Bone marrow (tissue), 2 donors: ENCODE results near the gene PIAS1.
"Not testable (repeated sequence)": the region's sequence is repeated elsewhere in the genome, so short reads cannot be mapped to it uniquely, and the experiment has no call there.

Experiments used
- DNase-seq, 2 donors: peaks; one replicate each; lab custom pipeline; 2025; lab: John Stamatoyannopoulos, UW

Gene PIAS1

DNA sequence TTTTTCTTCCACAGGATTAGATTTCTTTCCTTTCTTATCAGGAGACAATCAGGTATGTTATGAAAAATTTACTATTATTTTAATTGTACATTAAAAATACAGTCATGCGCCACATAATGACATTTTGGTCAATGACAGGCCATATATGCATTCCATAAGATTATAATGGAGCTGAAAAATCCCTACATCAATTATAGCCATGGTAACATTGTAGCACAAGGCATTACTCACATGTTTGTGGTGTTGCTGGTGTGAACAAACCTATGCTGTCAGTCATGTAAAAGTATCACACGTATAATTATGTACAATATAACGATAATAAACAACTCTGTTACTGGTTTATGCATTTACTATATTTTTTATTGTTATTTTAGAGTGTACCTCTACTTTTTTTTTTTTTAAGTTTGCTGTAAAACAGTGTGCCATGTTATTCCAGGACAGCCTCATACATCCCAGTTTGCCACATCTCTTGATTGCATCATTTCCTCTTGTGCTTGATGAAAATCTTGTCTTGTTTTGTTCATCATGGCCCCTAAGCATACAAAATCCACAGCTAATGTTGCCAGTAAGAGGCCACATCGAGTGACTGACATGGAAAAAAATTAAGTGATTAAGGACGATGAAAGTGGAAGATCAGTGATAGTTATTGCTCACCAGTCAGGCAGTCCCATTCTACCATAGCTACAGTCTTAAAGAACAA lies 129.7 kb downstream of the PIAS1 start:
- no peak for DNase-seq

DNA sequence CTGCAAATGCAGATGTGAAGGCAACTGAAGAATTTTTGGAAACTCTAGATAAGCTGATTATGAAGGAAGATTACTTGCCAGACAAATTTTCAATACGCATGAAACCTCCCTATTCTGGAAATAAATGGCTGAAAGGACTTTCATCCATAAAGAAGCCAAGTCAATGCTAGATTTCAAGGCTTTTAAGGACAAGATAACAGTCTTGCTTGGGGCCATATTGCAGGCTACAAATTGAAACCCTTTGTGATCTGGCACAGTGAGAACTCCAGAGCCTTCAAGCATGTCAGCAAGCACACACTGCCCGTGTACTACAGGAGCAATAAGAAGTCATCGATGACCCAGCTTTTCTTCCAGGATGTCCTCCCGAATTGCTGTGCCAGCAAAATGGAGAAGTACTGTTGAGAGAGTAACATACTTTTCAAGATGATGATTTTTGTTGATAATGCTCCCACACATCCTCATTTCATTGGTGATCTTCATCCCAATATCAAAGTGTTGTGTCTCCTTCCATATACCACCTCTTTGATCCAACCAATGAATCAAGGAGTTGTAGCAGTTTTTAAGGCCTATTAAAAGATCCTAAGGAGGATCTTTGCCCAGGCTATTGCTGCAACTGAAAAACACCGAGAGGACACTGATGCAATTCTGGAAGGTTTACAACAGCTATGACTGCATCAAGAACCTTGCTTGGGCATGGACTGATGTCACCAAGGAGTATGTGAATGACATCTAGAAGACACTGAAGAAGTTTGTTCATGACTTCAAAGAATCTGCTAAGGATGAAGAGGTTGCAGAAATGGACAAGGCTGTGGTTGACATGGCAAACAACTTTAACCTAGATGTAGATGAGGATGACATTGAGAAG lies 130.7 kb downstream of the PIAS1 start:
- no peak for DNase-seq

DNA sequence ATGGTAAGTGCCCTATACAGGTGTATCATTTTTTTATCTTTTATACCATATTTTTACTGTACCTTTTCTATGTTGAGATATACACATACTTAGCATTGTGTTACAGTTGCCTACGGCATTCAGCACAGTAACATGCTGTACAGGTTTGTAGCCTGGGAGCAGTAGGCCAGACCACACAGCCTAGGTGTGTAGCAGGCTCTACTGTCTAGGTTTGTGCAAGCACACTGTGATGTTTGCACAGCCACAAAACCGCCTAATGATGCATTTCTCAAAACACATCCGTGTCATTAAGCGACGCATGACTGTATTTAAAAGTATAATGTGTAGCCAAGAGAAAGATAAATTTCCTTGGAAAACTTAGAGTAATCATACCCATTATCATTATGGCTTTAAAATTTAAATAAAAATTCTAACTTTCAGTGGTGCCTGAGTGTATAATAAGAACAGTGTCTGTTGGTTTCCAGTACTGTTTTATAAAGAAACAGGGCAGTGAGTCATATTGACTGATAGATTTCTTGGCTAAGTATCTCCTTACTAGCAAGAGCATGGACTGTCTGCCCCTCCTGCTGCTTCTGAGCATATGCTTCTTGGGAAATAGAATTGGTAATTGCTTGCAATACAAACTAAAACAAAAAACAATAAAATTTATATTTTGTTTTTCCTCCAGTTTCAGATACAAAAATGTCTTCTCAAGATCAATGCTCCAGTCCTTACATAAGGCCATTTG lies 132.7 kb downstream of the PIAS1 start:
- no peak for DNase-seq

DNA sequence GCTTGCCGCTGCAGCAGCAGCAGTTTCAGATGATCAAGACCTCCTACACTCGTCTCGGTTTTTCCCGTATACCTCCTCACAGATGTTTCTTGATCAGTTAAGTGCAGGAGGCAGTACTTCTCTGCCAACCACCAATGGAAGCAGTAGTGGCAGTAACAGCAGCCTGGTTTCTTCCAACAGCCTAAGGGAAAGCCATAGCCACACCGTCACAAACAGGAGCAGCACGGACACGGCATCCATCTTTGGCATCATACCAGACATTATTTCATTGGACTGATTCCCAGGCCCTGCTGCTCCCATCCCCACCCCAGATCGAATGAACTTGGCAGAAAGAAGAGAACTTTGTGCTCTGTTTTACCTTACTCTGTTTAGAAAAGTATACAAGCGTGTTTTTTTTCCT lies 133.4 kb downstream of the PIAS1 start:
- DNase-seq: no peak

DNA sequence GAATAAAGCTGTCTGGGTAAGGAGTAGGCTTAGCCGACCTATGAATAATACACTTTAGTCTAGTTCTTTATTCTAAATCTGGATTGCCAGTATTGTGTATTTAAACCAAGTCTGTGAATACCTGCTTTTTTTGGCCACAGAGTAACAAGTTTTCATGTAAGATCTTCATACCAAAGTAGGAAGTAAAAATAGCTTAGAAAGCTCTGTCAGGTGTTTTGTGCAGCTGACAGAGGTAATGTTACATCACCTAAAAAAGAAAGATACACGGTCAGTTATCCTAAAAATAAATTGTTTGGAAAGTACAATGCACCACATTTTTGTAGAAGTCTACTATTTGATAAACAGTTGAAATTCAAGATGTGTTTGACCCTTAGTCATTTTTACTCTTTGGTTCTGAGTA lies 134.5 kb downstream of the PIAS1 start:
- DNase-seq: no peak

DNA sequence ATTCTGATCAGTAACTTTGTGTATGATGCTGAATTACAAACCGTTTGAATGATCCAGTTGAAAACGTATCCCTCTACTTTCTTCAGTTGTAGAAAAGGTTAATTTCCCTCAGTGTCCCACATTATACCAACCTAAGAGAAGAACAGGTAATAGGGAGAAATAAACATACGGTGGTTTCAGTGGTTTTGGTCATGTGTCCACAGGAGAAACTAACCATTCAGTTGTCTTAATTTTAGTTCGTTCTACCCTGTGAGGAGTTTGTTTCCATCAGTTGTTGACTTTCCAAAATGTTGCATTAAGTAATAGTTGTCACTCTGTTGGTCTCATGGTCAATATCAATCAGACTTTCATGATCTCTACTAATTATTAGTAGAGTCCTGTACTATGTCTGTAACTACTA lies 135.9 kb downstream of the PIAS1 start:
- no peak for DNase-seq

DNA sequence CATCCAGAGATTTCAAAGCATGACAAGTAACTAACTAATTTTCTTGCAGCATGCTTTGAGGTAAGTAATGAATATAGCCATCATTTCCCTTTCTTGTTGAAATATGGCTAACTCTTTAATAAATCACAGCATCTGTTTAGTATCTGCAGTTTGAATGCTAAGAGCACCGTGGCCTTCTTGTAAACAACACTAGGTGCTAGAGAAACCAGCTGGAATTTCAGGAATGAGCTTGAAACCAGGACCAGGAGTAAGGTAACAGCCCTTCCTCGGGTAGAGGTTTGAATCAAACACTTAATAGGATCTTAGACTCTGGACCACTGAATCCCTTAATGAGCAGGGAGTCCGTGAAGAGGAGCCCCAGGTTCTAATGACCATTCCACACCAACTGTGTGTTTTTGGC lies 137.4 kb downstream of the PIAS1 start:
- no peak for DNase-seq

DNA sequence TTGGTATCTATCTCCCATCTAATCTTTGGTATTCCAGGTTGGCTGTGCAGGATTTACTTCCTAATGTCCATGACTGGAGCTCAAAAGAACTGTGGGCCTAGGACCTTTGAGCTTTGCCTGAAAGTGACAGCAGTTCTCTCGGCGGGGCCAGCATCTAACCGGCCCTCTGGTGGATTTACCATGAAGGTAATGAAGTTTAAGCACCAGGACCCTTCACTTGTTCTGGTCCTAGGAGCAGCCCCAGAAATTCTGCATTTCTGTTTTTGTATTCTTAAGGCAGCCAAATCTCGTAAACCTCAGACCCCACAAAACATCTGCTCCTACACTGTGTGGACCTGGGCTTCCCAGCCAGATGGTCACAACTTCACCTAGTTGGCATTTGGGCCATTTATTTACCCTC lies 138.0 kb downstream of the PIAS1 start:
- DNase-seq: no peak

DNA sequence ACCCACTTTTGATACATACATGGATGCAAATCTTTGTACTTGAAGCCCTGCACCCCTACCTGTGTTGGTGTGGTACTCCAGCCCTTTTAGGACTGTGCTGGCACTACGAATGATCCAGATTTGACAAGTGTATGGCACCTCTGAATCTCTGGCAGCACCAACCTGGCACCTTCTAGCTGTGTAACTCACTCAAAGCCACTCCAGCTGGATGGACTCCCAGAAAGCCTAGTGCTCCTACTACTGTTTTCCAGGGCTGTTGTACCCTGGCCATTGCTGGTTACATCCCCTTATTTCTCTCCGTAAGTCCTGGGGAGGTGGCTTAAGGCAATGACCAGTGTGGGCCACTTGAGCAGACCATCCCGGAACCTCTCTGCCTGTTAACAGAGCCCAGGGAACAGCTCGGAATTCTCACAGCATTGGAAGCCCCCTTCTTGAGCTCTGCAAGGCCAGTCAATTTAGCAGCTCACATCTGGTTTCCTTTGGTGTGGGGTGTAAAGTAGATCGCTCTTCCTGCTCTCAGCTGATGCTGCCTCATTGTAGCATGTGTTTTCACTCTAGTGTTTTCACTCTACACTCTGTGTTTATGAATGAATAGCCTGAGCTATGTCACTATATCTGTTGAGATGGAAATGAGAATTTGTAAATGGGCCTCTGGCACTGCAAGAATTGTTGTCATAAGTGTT lies 138.8 kb downstream of the PIAS1 start:
- DNase-seq: no peak

DNA sequence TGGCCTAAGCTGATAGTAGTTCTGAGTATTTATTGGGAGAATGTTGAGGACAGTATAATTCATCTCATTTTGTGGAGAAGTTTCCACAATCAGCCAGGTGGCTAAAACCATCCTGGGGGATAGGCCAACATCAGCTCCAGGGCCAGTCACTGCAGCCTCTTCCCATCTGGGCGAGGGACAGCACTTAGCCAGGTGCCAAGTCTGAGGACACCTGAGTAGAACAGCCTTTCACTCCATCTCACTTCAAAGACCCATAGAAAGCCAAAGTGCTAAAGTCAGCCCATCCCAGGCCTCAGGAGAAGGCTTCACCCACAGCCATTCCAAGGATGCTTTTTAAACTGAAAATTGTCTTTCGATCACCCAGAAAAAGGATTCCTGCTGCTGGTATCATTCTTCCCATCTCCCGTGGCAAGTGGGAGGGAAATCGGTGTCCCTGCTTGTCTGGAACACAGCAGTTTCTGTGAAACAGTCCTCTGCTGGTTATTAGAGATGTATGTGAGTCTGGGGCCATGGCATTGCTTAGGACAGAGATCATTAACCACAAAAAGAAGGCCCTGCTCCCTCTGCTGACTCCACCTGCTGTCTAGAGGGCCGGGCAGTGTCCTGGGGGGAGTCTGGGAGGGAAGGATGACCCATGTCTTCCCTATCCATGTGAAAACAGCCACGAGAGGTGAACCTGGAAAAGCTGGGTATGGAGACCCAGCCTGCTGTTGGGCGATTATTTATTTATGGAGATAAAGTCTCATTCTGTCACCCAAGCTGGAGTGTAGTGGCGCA lies 141.4 kb downstream of the PIAS1 start:
- DNase-seq: no peak

DNA sequence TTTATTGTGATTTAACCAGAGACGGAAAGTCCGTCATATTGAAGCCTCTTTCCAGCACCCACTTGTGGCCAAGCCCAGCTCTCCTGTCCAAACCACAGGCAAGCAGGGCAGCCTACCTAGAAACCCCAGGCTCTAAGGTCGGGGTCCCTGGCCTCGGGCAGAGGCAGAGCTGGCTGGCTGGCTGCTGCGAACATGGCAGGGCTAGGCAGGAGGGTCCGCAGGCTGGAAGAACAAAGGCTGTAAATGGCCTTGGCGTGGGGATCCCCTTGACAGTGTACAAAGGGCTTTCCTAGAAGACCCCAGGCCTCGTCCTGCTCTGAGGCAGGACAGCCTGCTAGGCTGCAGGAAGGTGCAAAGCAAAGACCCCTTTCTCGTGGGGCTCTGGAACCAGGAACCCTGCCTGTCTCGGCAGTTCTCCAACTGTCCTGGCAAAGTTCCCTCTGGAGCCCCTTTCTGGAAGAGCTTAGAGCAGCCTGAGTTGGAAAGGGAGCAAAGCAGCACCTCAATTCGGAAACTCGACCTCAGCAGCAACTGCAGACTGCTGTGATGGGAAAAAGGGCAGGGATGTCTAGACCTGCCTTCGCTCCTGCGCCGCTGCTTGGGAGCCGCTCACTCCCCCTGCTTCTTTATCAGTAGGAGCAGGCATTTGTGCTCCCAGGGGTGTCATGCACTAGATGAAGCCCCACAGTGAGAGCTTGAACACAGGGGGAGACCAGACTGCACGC lies 142.5 kb downstream of the PIAS1 start:
- DNase-seq: no peak

DNA sequence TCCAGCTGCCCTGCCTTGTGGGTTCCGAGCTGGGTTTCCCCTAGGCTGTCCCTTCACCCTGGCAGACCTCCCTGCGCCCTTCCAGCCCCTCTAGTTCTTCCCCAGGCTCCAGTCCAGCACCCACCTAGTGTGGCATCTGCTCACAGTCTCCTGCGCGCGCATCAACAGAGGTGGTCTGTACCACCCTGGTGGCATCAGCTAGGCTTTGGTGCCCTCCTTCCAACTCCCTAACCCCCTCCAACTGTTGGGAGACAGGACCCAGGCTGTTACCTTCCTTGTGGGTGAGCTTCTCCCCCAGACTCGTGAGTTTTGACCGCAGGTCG lies 143.0 kb downstream of the PIAS1 start:
- no peak for DNase-seq

DNA sequence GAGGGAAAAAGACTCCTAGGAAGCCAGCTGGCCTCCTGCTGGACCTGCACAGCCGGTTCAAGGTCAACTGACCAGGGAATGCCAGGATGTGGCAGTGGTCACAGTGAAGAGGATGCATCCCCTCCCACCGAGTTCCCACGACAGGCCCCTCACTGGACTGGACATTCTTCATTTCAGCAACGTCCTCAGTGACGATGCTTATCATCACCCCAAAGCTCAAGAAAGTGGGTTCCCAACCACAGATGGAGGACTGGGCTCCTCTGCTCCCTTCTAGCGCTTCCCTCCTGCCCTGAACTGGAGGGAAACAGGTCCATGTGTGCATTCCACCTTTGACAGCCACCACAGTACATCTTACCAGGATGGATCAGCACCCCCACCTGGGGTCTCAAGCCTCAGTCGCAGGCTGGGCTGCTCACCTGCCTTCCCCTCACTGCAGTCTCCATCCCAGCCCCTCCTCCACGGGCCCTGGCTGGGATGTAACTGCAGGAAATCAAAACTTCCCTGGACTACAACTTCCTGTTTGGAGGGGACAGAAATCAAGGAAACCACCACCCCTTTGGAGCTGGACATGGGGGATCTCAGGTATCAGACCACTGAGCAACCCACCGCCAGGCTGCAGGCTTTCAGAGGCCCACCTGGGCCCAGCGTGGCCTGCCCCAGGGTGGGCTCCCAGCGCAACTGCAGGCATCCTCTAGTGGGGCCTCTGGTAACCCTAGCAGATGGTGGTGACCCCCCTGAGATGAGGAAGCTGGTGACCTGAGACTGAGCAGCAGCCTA lies 143.7 kb downstream of the PIAS1 start:
- no peak for DNase-seq

DNA sequence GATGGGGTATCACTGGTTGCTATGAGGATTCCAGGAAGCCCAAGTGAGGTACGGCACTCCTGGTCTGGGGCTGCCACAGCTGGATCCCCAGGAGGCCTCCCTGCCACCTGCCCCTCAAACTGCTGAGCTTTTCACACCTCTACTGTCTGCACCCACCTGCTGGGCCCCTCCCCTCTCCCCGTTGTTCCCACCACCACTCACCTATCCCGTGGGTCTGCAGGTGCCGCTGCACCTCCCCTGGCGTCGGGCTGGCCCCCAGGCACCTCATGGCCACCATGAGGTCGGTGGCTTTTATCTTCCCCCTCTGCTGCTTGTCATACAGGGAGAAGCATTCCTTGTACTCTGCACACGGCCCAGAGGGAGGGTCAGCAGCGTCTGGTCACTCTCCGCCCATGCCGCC lies 145.2 kb downstream of the PIAS1 start:
- DNase-seq: no peak

DNA sequence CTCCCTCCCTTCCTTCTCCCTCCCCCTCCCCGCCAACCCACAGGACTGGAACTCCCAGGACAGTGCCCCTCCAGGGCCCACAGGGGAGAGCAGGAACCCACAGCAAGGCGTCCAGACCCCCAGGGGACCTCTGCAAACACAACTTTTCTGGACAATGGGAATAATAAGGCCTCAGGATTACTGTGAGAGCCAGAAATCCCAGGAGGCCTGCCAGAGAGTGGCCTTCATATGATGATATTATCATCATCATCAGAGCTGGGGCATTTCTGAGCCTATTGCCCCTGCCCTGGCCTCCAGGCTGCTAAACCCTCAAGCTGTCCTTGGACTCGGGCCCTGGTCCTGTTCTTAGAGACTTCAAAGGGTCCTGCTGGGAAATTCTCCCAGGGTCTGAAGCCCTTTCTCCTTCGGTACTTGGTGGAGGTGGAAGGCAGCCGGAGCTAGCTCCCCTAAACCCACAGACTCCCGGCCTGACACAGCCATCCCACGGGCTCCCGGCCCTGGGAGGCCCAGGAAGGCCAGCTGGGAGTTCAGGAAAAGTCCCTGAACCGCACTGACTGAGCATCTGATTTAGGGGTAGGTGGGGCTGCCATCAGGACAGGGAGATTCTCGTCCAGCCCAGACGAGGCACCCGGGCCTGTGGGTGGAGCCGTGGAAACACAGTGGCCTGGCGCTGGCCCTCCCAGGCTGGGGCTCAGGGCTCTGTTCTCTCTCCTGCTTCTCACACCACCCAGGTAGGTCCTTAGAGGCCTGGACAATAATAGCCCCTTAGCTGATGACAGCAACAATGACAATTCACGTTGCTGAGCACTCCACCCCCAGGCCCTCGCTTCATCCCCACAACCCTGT lies 146.1 kb downstream of the PIAS1 start:
- DNase-seq: no peak

DNA sequence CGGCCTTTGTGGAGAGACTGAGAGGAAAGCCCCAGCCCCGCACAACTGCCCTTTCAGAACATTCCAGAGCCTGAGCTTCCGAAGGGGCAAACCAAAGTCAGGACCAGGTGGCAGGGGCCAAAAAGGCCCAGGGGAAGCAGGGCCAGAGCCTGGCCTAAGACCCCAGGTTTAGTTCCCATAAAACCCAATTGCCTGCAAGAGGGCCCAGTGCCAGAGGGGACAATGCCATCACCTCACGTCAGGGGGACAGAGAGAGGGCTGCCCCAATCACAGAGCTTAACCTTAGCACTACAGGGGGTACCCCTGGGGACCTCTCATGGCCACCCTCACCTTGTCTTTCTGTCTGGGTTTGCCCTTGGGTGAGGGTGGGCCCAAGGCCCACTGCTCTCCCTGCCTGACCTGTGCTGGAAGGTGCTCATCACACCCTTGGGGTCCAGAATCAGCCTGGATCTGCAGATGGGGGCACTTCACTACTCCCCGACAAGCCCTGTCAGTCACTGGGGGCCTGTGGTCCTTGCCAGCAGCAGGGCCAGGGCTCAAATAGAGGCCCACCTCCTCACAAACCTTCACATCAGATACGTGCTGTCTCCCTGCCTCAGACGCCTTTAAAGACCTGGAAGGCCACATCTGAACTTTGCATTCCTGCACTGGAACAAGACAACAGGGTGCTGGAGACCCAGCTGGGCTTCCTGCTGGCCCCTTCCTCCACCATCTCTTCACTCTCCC lies 147.2 kb downstream of the PIAS1 start:
- no peak for DNase-seq

DNA sequence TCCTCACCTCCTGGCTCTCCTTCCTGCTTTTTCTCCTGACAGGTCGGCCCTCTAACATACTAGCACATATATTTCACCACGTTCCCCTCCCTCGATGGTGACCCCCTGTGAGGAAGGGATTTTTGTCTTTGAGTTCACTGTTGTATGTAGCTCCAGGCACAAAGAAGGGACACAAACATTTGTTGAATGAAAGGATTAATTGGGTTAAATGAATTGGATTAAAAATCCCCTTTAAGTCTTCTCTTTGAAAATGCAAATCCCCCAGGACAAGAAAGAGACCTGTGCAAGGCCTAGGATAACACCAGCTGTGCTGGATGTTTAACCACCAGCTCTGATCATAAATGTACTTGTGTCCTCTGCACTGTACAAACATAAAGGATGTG lies 147.8 kb downstream of the PIAS1 start:
- DNase-seq: no peak

DNA sequence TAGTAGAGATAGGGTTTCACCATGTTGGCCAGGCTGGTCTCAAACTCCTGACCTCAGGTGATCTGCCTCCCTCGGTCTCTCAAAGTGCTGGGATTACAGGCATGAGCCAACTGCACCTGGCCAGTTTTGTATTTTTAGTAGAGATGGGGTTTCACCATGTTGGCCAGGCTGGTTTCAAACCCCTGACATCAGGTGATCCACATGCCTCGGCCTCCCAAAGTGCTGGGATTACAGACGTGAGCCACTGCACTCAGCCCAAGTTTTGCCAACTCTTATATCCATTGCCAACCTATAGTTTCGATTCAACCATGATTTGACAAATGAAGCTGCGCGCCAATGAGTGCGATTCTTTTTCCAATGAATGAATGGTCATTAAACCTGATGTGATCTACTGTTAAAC lies 148.9 kb downstream of the PIAS1 start:
- not testable (repeated sequence) for DNase-seq

DNA sequence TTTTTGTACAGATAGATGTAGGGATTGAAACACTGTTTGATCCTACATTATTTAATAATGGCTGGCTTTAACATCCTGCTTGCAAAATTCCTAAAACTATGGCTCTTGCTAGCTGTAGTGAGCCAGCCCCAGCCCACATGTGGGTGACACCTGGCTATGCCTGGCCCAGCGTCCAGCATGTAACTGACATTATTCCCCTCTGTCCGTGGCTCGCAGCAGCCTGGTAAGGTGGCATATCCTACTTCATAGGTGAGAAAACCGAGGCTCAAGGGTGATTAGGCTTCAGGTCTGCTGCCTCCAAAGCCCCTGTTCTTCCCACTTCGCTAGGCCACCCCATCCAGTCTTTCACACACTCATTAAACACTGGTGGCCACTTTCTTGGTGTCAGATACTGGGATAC lies 149.4 kb downstream of the PIAS1 start:
- DNase-seq: no peak
